Heart right ventricle (tissue), 16 donors: ENCODE measurements around the gene AURKB. TPM values are rescaled to one million over a fixed set of nuclear protein-coding genes. Genes with fewer than 3 reads are reported as not detected.

Source experiments
- ATAC-seq, 8 donors: fragments of 200-7000 bp; cut with Tn5 transposase; one replicate each; pipeline ENCODE4 v1.9.1; 2020; ENCODE audit warnings: mild to moderate bottlenecking in 8 of 8, moderate library complexity in 8 of 8, moderate number of reproducible peaks in 1 of 8
- DNase-seq, 2 donors: peaks; one replicate each; pipeline ENCODE4 v3.0.0-alpha.2; 2020
- H3K27ac ChIP-seq, 10 donors: fragments of 200-600 bp; sonication (generic) in 2 of 10; one replicate each; pipeline versions ENCODE4 v1.5.0 to v1.8.0; 2020 to 2022; ENCODE audit warnings: mild to moderate bottlenecking in 3 of 10
- H3K27me3 ChIP-seq, 7 donors: fragments of 200-600 bp; one replicate each; pipeline ENCODE4 v1.8.0; 2021 to 2022; ENCODE audit warnings: mild to moderate bottlenecking in 2 of 7
- H3K36me3 ChIP-seq, 9 donors: fragments of 200-600 bp; sonication (generic) in 1 of 9; one replicate each; pipeline versions ENCODE4 v1.5.0 to v1.8.0; 2020 to 2022; ENCODE audit warnings: mild to moderate bottlenecking in 2 of 9
- H3K4me1 ChIP-seq, 9 donors: fragments of 200-600 bp; sonication (generic) in 1 of 9; one replicate each; pipeline versions ENCODE4 v1.5.0 to v1.8.0; 2020 to 2022; ENCODE audit warnings: mild to moderate bottlenecking in 4 of 9
- H3K4me3 ChIP-seq, 10 donors: fragments of 200-600 bp; sonication (generic) in 2 of 10; one replicate each; pipeline versions ENCODE4 v1.5.0 to v1.8.0; 2020 to 2022; ENCODE audit warnings: mild to moderate bottlenecking in 7 of 10, moderate library complexity in 2 of 10
- H3K9me3 ChIP-seq, 11 donors: fragments of 200-600 bp in 10 of 11; sonication (generic) in 2 of 11; one replicate each; pipeline versions ENCODE4 v1.5.0 to v1.8.0; 2013 to 2022; ENCODE audit warnings: mild to moderate bottlenecking in 2 of 11, control low read depth in 1 of 11, moderate library complexity in 1 of 11
- CTCF ChIP-seq, 9 donors: fragments of 200-600 bp; sonication (generic) in 2 of 9; IDR thresholded peaks; one replicate each; pipeline versions ENCODE4 v1.5.0 to v1.8.0; 2021 to 2022; ENCODE audit warnings: antibody characterized with exemption in 9 of 9, mild to moderate bottlenecking in 5 of 9, moderate library complexity in 1 of 9
- WGBS, 2 donors: extraction: QIAGEN DNeasy Blood & Tissue Kit; methylation state at CpG; one replicate each; pipeline ENCODE4 v1.1.7; 2013; ENCODE audit warnings: inconsistent platforms in 1 of 2; 5-methylcytosine and 5-hydroxymethylcytosine counted together
- intact Hi-C, 10 donors: fragments of 100-400 bp; cut with DNase I; formaldehyde crosslinking; loops; one replicate each; pipeline versions ENCODE4 v1.11.1 to v1.14.2; 2022
- long read RNA-seq, 3 donors: library from polyadenylated mRNA; unstranded; transcript quantifications; one replicate each; pipeline ENCODE4 v2.0.0, GENCODE V29; 2020 to 2021
- polyA plus RNA-seq, 2 donors: library from polyadenylated mRNA; stranded (reverse); fragments of 200-250 nt; gene quantifications; one replicate each; pipeline ENCODE4 v1.2.3, GENCODE V29; 2013
- total RNA-seq, 10 donors: library from RNA; stranded (reverse); fragmentation: NEBNext Ultra II Directional in 3 of 10; extraction: Animal tissue kit (Norgen Biotek cat#: 25700) in 3 of 10; gene quantifications; one replicate each; pipeline versions ENCODE4 v1.2.1 to v1.2.4, GENCODE V29; 2021 to 2023
- donor health status: Arrhythmogenic right ventricular cardiomyopathy.
- donor health status: ischemic (EF 13 %, LVEDD 7.1; RV severe dilation, severe dysfunction).
- donor health status: healthy with polysubstance abuse.
- donor health status: DM: no; HTN: yes; CAD: no.
- donor health status: DM: no; HTN: no; CAD: no.
- donor health status: ischemic (EF 25% LVEDD 6.9; RV normal size, moderate dysfunction).
- donor health status: ischemic (EF 25% LVEDD 5.7; RV mildly dilated, moderate dysfunction).
- donor health status: healthy.
- donor health status: DM: yes; HTN: yes; CAD: no.
- donor health status: Ischemic cardiomyopathy.
- donor health status: ischemic (EF 35%, LVEDD 5.7; RV mildly dilated, moderate dysfunction).
- donor health status: nonischemic (EF 11% LVEDD 7.7; RV severe dilation, severe dysfunction).
- donor health status: DM: yes; HTN: yes; CAD: no.
- donor health status: PGD.
- donor health status: ischemic (EF 29% LVEDD 5.4; RV normal size, mild dysfunction).
- donor health status: nonischemic (EF 23%, LVEDD 6.1; RV moderate dilation, normal function).

Gene AURKB
- total RNA-seq: 1 to 10 TPM in 3 of 10 donors, under 1 TPM in 2, not detected in 5; 0.38 to 6.4 (median 1.0) TPM
- polyA plus RNA-seq: 1 to 10 TPM in 1 of 2 donors, under 1 TPM in 1; 0.38 to 1.5 TPM
- long read RNA-seq, donor 1, partial matches to known transcripts: 0 of 4 reads
- long read RNA-seq, donor 1, other reads (novel, unspliced or antisense): 2 of 4 reads
- long read RNA-seq, donor 2: 0 reads
- long read RNA-seq, donor 3: 0 reads

DNA sequence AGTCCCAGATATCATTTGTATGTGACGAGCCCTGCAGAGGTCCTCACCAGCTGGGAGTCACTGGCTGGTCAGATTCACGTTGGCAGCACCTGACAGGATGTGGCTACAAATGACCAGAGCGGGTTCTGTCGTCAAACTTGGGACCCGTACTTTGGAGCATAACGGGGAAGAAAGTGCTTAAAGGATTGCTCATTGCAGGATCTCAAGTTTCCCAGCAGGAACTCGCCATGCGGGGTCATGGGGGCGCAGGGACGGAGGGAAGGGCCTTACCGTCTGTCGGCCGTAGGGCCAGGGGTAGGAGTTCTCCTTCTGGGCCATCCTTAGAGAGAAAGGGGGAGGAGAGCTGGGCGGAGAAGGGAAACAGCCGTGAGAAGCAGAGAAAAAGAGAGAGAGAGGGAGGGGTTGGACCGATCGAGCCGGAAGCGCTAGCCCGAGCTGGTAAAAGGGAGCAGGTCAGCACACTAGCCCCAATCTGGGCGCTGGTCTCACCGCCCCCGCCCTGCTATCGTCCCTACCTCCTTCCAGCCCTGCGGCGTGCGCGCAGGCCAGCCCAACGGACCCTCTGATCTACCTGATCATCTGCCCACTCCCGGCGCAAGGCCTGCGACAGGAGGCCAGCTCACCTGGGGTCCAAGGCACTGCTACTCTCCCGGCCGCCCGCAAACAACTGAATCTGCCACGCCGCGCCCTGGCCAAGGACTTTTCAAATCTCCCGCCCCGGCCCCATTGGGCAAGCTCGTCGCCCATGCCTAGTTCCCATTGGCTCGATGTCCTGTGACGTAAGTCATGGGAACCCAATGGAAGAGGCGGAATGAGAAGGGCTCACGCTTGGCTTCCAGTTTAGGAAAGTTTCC, at the start of gene AURKB:
Gene AURKB, minus strand, starts transcription at position 669 of the 854 bp plus-strand sequence. Its CDS starts 351 bp downstream, at position 318.
- ATAC-seq (peak; percentile 90 to 99 (median 98)), DNase-seq (peak; percentile 88 to 98)
- peaks cover 3 to 28% (median 12%) of the 10 kb centered on the region in 9 donors for H3K4me1 ChIP-seq
- peak within 1 kb of the TSS in 9 of 10 donors; percentile 60 to 90 (median 76) for H3K27ac ChIP-seq
- H3K9me3 ChIP-seq: no peaks in the 10 kb centered on the region
- intact Hi-C loops: no loop called here
- WGBS, 2 donors: 1 to 3% methylated on average over 45 to 46 of the region's 46 CpGs
- H3K27me3 ChIP-seq: no peaks in the 10 kb centered on the region
- H3K4me3 ChIP-seq: peak within 1 kb of the TSS; percentile 36 to 69 (median 59)
- TF ChIP-seq CTCF (IDR thresholded peaks at IDR 0.05): peak in 1 of 9 donors; percentile 18
- peaks cover 0 to 17% (median 0%) of the 10 kb centered on the region in 9 donors for H3K36me3 ChIP-seq

DNA sequence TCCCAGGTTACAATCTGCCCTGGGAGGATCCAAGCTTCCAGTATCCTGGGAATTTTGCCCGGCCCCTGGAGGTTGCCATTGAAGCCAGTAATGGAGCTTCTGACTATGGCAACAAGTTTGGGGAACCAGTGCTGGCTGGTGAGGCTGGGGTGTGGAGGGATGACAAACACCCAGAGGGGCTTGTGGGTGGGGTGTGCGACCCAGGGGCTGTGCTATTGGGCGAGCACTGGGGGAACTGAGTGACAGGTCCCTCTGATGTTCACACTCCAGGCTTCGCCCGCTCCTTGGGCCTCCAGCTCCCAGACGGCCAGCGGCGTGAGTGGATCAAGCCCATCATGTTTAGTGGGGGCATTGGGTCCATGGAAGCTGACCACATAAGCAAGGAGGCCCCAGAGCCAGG, 47.4 kb upstream of the AURKB start:
- DNase-seq (no peak), ATAC-seq (no peak)
- no peak overlapping the region for H3K27ac ChIP-seq
- intact Hi-C loops: loop anchor here in 1 of 10 donors (10.0 kb wide), 1 partner anchor 487 kb away; the partner anchor contains the start of gene CCDC42
- H3K4me3 ChIP-seq: no peak overlapping the region
- TF ChIP-seq CTCF (IDR thresholded peaks at IDR 0.05): no peak
- 95% methylated on average over 8 of the region's 8 CpGs for WGBS, 2 donors
- H3K4me1 ChIP-seq: peaks cover 0 to 4% (median 0%) of the 10 kb centered on the region in 9 donors
- no peaks in the 10 kb centered on the region for H3K9me3 ChIP-seq
- no peaks in the 10 kb centered on the region for H3K27me3 ChIP-seq
- H3K36me3 ChIP-seq: peaks cover 0 to 89% (median 17%) of the 10 kb centered on the region in 9 donors

GRCh38 chr17:8256691-8257090, 46.3 kb upstream of the AURKB start:
- intact Hi-C loops: loop anchor here in 1 of 10 donors (10.0 kb wide), 1 partner anchor 488 kb away; the partner anchor contains the start of gene CCDC42
- no peak overlapping the region for H3K4me3 ChIP-seq
- peaks cover 0 to 4% (median 0%) of the 10 kb centered on the region in 9 donors for H3K4me1 ChIP-seq
- H3K9me3 ChIP-seq: no peaks in the 10 kb centered on the region
- TF ChIP-seq CTCF (IDR thresholded peaks at IDR 0.05): no peak
- H3K36me3 ChIP-seq: peaks cover 0 to 78% (median 15%) of the 10 kb centered on the region in 9 donors
- ATAC-seq: no peak
- no peak overlapping the region for H3K27ac ChIP-seq
- 96 to 100% methylated on average over 6 of the region's 6 CpGs for WGBS, 2 donors
- H3K27me3 ChIP-seq: no peaks in the 10 kb centered on the region
- no peak for DNase-seq

DNA sequence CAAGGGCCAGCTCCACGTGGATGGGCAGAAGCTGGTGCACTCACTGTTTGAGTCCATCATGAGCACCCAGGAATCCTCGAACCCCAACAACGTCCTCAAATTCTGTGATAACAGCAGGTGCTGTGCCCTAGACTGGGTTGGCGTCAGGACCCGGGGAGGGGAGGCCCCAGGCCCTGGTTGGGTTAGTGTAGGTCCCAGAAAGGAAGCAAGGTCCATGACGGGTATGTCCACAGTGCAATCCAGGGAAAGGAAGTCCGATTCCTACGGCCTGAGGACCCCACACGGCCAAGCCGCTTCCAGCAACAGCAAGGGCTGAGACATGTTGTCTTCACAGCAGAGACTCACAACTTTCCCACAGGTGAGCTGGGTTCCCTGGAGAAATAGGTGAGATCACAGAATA, 45.9 kb upstream of the AURKB start:
- DNase-seq (no peak), ATAC-seq (no peak)
- no peak overlapping the region for H3K27ac ChIP-seq
- TF ChIP-seq CTCF (IDR thresholded peaks at IDR 0.05): no peak
- H3K36me3 ChIP-seq: peaks cover 0 to 74% (median 11%) of the 10 kb centered on the region in 9 donors
- intact Hi-C loops: loop anchor here in 1 of 10 donors (10.0 kb wide), 1 partner anchor 489 kb away; the partner anchor contains the start of gene CCDC42
- H3K27me3 ChIP-seq: no peaks in the 10 kb centered on the region
- no peak overlapping the region for H3K4me3 ChIP-seq
- H3K9me3 ChIP-seq: no peaks in the 10 kb centered on the region
- 92 to 95% methylated on average over 10 of the region's 10 CpGs for WGBS, 2 donors
- peaks cover 0 to 4% (median 0%) of the 10 kb centered on the region in 9 donors for H3K4me1 ChIP-seq
